COR-L47 (cell line): ENCODE measurements around the gene PTPN4.
A peak's percentile ranks its signal among the peaks of the same experiment; 100 is the strongest.

Experiments used
- DNase-seq: peaks from one replicate; lab custom pipeline; 2025; lab: John Stamatoyannopoulos, UW

The PTPN4 gene

DNA sequence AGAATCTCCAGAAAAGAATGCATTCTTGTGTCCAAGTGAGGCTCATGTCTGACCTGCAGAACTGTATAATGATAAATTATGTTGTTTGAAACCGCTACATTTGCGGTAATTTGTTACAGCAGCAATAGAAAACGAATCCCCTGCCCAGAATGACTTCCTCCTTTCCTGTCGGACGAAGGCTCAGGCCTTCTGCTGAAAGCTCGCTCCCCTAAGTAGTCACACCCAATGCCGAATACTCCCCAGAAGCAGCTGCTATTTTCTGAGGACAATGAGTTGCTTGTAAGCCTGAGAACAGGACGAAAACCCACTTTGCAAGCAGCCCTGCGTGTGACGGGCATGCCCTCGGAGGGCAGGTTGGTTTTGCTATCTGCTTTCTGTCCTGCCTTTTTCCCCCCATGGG is 27.7 kb upstream of the PTPN4 start:
- DNase-seq: no peak

DNA sequence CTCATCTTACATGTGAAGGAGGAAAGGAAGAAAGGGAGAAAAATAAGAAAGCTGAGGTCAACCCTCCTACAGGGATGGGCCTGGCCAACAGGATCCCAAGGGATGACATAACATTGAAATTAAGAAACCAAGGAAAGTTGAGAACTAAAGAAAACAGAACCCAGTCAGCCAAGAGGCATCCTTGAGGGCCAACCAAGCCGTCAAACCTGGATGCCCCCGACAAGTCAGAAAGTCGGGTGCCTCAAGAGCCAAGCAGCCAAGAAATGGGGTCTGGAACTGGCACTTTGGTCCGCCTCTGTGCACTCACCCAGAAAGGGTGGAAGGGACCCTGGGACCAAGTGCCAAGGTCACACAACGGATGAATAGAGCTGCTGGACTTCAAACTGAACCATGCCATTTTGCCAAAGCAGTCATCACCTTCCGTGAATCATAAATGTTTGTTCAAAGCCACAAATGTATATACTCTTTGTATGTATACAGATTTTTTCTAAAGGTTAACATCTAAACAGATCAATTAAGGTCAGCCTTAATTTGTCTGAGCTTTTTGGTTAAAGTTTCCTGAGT is 27.0 kb upstream of the PTPN4 start:
- no peak for DNase-seq

DNA sequence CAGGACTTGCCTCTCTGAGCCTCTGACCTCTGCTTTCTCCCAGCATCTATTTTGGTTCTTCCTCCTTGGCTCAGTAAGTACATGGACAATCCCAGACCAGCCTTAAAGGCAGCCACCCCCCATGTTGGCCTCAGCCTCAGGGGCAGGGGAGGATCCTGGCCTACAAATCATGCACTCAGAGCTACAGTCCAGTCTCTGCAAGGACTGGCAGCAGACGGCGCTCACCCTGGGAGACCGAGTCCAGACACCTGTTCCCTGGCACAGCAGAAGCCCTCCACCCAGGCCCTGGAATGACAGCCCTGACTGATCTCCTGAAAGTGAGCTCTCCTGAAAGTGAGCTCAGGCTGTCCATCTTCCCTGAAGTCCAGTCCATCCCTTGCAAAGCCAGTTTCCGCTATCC is 25.7 kb upstream of the PTPN4 start:
- no peak for DNase-seq

GRCh38 chr2:119735565-119735964 is 24.2 kb upstream of the PTPN4 start:
- DNase-seq: no peak

- no peak for DNase-seq
These were observed 23.7 kb upstream of the PTPN4 start for GRCh38 chr2:119736021-119736420.

GRCh38 chr2:119739580-119740255 is 20.0 kb upstream of the PTPN4 start:
- no peak for DNase-seq

DNA sequence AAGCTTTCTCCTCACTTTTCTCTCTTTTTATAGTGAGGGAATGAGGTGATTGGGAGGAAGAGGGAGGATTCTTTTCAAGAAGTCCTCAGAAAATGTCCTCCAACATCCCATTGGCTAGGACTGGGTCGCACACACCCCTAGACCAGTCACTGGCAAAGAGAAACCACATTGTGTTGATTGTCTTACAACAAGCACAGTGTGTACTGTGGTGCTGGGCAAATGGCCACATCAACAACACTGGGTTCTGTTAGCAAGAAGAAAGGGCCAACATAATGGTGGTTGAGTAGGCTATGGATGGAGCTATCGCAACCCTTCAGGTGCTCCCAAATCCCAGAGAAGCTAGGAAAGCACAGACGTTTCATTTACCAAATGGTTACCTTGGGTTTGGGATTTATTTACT is 18.7 kb upstream of the PTPN4 start:
- no peak for DNase-seq

DNA sequence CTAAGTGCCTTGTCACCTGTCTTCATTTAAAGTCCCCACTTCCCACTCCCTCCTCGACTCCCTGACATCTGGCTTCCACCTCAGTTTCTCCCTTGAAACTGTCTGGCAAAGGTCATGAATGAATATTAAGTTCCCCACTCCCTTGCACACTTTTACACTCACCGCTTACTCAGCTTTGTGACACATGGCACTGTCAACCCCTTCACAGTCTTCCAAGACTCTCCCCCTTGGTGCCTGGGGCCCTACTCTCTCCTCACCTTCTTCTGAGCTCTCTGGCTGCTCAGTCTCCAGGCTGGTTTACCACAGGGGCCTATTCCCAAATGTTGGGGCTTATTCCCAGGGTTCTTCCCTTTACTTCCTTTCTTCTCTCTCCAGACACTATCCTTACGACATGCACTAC is 17.9 kb upstream of the PTPN4 start:
- DNase-seq: no peak

GRCh38 chr2:119744335-119744939 is 15.3 kb upstream of the PTPN4 start:
- DNase-seq: peak; percentile 48

GRCh38 chr2:119745566-119745965 is 14.2 kb upstream of the PTPN4 start:
- no peak for DNase-seq

GRCh38 chr2:119746836-119747686 is 12.7 kb upstream of the PTPN4 start:
- DNase-seq: no peak

DNA sequence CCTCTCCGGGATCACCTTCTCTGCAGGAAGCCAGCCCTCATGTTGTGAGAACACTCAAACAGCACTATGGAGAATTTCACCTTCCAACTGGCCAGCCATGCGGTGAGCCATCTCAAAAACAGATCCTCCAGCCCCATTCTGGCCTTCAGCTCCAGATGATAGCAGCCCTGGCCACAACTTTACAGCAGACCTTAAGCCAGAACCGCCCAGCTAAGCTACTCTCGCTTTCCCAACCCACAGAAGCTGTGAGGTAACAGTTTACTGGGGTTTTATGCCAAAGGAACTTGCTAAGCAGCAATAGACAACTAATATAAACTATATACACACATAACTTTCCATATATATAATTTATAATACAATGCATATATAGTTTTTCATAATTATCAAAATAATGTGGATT is 11.6 kb upstream of the PTPN4 start:
- DNase-seq: no peak

DNA sequence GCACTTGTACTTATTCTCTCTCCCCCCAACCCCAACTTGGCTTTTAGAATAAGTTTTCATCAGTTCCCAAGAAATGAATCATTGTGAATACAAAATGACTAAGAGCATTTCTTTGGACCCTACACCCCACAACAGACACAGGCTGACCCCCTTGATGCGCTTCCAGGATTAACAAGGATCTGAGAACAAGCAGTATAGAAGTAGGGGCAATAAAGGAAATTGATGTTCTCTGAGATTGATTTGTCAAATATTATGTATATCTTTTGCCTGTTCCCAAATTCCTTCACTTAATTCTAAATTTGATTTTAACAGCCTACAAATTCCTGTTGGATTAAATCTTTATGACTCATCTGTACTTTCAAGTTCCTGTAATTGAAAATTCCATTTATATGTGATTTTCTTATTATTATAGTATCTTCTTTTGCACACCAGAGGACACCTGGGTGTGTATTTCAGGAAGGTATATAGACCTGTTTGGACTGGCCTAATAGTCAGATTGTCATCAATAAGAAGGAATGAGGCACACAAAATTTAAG is 10.2 kb upstream of the PTPN4 start:
- DNase-seq: no peak

GRCh38 chr2:119751706-119752105 is 8.0 kb upstream of the PTPN4 start:
- DNase-seq: no peak

GRCh38 chr2:119753041-119753929 is 6.4 kb upstream of the PTPN4 start:
- peak; percentile 34 for DNase-seq

GRCh38 chr2:119753930-119754321 is 5.8 kb upstream of the PTPN4 start:
- no peak for DNase-seq

DNA sequence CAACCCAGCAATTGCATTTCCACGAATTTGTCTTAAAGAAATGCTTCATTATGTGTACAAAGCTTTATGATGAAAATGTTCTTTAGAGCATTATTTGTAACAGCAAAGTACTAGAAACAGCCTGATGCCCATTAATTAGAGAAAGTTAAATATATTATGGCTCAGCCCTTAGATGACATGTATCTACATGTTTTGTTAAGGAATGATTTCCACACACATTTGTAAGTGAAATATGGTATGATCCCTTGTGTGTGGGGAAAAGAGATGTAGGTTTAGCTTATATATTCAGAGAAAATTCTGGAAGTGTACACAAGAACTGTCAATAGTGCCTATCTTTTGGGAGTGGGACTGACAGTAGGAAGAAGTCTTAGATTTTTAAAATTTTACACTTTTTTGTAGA is 3.8 kb upstream of the PTPN4 start:
- DNase-seq: no peak

DNA sequence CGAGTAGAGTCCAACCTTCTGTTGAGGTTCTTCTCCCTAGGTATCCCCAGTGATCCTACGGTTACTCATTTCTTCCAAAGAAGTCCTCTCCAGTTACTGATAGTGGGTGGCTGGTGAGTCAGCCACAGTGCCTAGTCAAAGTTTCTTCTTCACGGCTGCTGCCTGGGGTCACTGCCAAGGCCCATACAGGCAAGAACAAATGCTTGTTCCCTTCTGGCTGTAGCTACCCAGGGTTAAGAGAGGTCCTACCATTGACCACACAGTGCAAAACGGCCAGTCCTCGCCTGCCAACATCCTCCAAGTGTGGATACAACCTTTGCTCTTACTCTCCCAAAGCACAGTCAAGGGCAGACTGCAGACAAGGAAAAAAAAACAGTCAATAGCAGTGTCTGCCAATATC is 2.9 kb upstream of the PTPN4 start:
- DNase-seq: no peak

- DNase-seq: no peak
These were observed 756 bp upstream of the PTPN4 start for GRCh38 chr2:119758881-119759450.

GRCh38 chr2:119760237-119760955 is 674 bp downstream of the PTPN4 start:
- DNase-seq: no peak

GRCh38 chr2:119760956-119761275 is 1.2 kb downstream of the PTPN4 start:
- DNase-seq: no peak
